Upper lobe of left lung (tissue), 6 donors: ENCODE results near the gene PPM1H. TPM values are rescaled to one million over a fixed set of nuclear protein-coding genes. Genes with fewer than 3 reads are reported as not detected.

Source experiments
- ATAC-seq, 2 donors: fragments of 200-7000 bp; cut with Tn5 transposase; one replicate each; pipeline ENCODE4 v1.9.1; 2022; ENCODE audit warnings: mild to moderate bottlenecking in 2 of 2, moderate library complexity in 2 of 2; ENCODE audit not compliant: low FRiP score in 2 of 2
- DNase-seq, 2 donors: peaks; one replicate each; pipeline ENCODE4 v3.0.0-alpha.2; 2019 to 2020
- H3K27ac ChIP-seq, 4 donors: fragments of 200-600 bp; sonication (generic); one replicate each; pipeline ENCODE4 v1.5.1; 2016 to 2019
- H3K27me3 ChIP-seq, 4 donors: fragments of 200-600 bp; sonication (generic); one replicate each; pipeline ENCODE4 v1.5.1; 2017 to 2019
- H3K36me3 ChIP-seq, 4 donors: fragments of 200-600 bp; sonication (generic); one replicate each; pipeline ENCODE4 v1.5.1; 2016 to 2019
- H3K4me1 ChIP-seq, 4 donors: fragments of 200-600 bp; sonication (generic); one replicate each; pipeline ENCODE4 v1.5.1; 2018 to 2019
- H3K4me3 ChIP-seq, 4 donors: fragments of 200-600 bp; sonication (generic); one replicate each; pipeline ENCODE4 v1.5.1; 2017 to 2019; ENCODE audit warnings: mild to moderate bottlenecking in 2 of 4, moderate library complexity in 1 of 4
- H3K9me3 ChIP-seq, 4 donors: fragments of 200-600 bp; sonication (generic); one replicate each; pipeline ENCODE4 v1.5.1; 2018 to 2019
- CTCF ChIP-seq, 6 experiments: fragments of 450-650 bp in 4 of 6; fragments of 200-600 bp in 2 of 6; sonication (generic) in 2 of 6; IDR thresholded peaks; one replicate each; pipeline ENCODE4 v1.5.1; 2016 to 2019; ENCODE audit warnings: antibody characterized with exemption in 6 of 6
- EP300 ChIP-seq, 4 donors: sonication (generic); formaldehyde crosslinking; IDR thresholded peaks; one replicate each; pipeline ENCODE4 v1.5.1; 2017; ENCODE audit warnings: antibody characterized with exemption in 4 of 4, control low read depth in 2 of 4
- POLR2A ChIP-seq, 4 donors: fragments of 450-650 bp; IDR thresholded peaks; one replicate each; pipeline ENCODE4 v1.5.1; 2016 to 2017; ENCODE audit warnings: antibody characterized with exemption in 4 of 4, mild to moderate bottlenecking in 2 of 4
- POLR2AphosphoS5 ChIP-seq, 2 donors: sonication (generic); formaldehyde crosslinking; IDR thresholded peaks; one replicate each; pipeline ENCODE4 v1.5.1; 2017; ENCODE audit warnings: antibody characterized with exemption in 2 of 2
- WGBS, 2 donors: methylation state at CpG; one replicate each; pipeline ENCODE4 v1.1.5; 2017 to 2018; 5-methylcytosine and 5-hydroxymethylcytosine counted together
- total RNA-seq, 6 donors: library from RNA; depleted of rRNA in 4 of 6; stranded (reverse); fragments of >200 nt in 4 of 6; gene quantifications; one replicate each; pipeline versions ENCODE4 v1.1.0 to v1.2.1, GENCODE V29; 2016 to 2021
- donor health status: DM: no; HTN: no; CAD: no; lungs with moderate emphysema.
- donor health status: DM: no; HTN: yes; CAD: no; lungs with severe emphysema.

Gene PPM1H
- total RNA-seq, 6 donors from 2014 or later: 4.2 to 14.2 (median 8.4) TPM

GRCh38 chr12:62933220-62933601 is 1.7 kb downstream of the PPM1H start:
- Histone ChIP-seq H3K9me3 (no peaks in the 10 kb centered on the region), H3K27ac (no peak overlapping the region), H3K36me3 (no peaks in the 10 kb centered on the region), H3K4me3 (peak overlapping the region in 3 of 4 donors; percentile 82 to 91 (median 89)), H3K4me1 (peaks cover 6 to 33% (median 11%) of the 10 kb centered on the region in 4 donors), H3K27me3 (no peaks in the 10 kb centered on the region)
- ATAC-seq (no peak), DNase-seq (peak in 1 of 2 donors; percentile 35)
- 4% methylated on average over 13 to 15 of the region's 15 CpGs for WGBS, 2 donors
- TF ChIP-seq POLR2A (IDR thresholded peaks at IDR 0.05) (no peak), CTCF (IDR thresholded peaks at IDR 0.05) (no peak), EP300 (IDR thresholded peaks at IDR 0.05) (no peak), POLR2AphosphoS5 (IDR thresholded peaks at IDR 0.05) (no peak)

DNA sequence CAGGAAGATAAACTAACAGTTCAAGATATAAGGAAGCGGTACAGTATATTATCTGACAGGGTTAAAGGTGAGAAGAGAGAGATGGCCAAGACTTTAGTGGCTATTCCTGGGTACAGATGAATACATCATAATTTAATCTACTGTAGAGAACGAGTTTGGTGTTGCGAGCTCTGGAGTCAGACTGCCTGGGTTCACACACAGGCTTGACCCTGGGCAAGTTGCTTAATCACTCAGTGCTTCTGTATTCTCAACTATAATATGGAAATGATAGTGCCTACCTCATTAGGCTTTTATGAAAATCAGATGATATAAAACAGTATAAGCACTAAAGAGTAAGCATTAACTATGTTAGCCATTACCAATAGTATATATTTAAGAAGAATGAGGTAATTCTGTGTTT is 3.5 kb downstream of the PPM1H start:
- Histone ChIP-seq H3K4me1 (peaks cover 6 to 33% (median 11%) of the 10 kb centered on the region in 4 donors), H3K27me3 (no peaks in the 10 kb centered on the region), H3K36me3 (no peaks in the 10 kb centered on the region), H3K27ac (no peak overlapping the region), H3K4me3 (no peak overlapping the region), H3K9me3 (no peaks in the 10 kb centered on the region)
- TF ChIP-seq EP300 (IDR thresholded peaks at IDR 0.05): no peak
- TF ChIP-seq CTCF (IDR thresholded peaks at IDR 0.05): no peak
- TF ChIP-seq POLR2AphosphoS5 (IDR thresholded peaks at IDR 0.05): no peak
- no peak for TF ChIP-seq POLR2A (IDR thresholded peaks at IDR 0.05)
- 67 to 72% methylated on average over 3 of the region's 3 CpGs for WGBS, 2 donors
- ATAC-seq (no peak), DNase-seq (no peak)

DNA sequence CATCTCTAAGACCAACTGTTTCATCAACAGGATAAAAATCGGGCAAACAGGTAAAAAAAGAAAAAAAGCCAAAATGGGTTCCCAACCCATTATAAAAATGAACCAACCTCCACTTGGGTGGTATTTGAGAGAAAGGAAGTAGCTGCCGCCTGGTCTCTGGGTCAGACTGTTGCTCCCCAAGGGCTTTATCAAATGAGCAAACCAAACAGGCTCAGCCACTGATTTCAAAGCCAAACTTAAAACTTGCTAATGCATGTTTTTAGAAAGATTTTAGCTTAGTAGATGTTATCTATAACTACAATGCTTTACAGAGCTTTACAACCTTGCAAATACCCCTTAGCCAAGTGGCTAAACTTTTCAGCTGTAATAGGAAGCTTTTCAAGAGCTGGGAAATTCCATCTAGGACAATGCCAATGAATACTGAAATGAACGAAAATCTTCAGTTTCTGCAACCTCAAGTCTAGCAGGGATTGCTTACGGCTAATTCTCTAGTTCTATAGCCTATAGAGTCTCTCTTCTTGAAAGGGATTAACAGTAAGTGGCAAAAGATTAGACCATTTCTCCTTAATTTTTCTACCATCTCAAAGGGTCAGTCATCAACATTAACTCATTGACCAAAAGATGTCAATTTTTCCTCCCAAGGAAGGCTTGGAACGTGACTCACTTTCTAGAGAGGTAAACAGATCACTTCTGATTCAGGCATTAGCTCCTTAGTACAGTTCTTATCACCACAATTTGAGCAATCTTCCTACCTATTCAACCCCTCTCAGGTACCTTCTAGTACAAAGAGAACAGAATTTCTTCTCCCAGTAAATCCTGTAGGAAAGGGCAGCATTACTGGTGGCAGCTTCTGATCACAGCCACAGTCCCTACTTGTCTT is 4.2 kb downstream of the PPM1H start:
- no peak overlapping the region for H3K27ac ChIP-seq
- ATAC-seq: no peak
- TF ChIP-seq CTCF (IDR thresholded peaks at IDR 0.05) (no peak), POLR2A (IDR thresholded peaks at IDR 0.05) (no peak), EP300 (IDR thresholded peaks at IDR 0.05) (no peak), POLR2AphosphoS5 (IDR thresholded peaks at IDR 0.05) (no peak)

GRCh38 chr12:62928632-62929031 is 6.3 kb downstream of the PPM1H start:
- ATAC-seq (no peak), DNase-seq (no peak)
- no peaks in the 10 kb centered on the region for H3K27me3 ChIP-seq
- H3K36me3 ChIP-seq: no peaks in the 10 kb centered on the region
- peaks cover 3 to 14% (median 6%) of the 10 kb centered on the region in 4 donors for H3K4me1 ChIP-seq
- no peaks in the 10 kb centered on the region for H3K9me3 ChIP-seq
- no peak overlapping the region for H3K4me3 ChIP-seq
- H3K27ac ChIP-seq: no peak overlapping the region
- 50 to 62% methylated on average over 2 of the region's 2 CpGs for WGBS, 2 donors
- TF ChIP-seq POLR2AphosphoS5 (IDR thresholded peaks at IDR 0.05): no peak
- no peak for TF ChIP-seq CTCF (IDR thresholded peaks at IDR 0.05)
- TF ChIP-seq POLR2A (IDR thresholded peaks at IDR 0.05): no peak
- no peak for TF ChIP-seq EP300 (IDR thresholded peaks at IDR 0.05)

More for the DNA sequence above, 4.2 kb downstream of the PPM1H start:
- Histone ChIP-seq H3K9me3 (no peaks in the 10 kb centered on the region), H3K4me3 (no peak overlapping the region), H3K27me3 (no peaks in the 10 kb centered on the region), H3K36me3 (no peaks in the 10 kb centered on the region), H3K4me1 (peaks cover 6 to 33% (median 11%) of the 10 kb centered on the region in 4 donors)
- WGBS, 2 donors: 51 to 52% methylated on average over 5 of the region's 5 CpGs
- DNase-seq: no peak
